ENCODE measurements around the gene DIPK1A.

DNA sequence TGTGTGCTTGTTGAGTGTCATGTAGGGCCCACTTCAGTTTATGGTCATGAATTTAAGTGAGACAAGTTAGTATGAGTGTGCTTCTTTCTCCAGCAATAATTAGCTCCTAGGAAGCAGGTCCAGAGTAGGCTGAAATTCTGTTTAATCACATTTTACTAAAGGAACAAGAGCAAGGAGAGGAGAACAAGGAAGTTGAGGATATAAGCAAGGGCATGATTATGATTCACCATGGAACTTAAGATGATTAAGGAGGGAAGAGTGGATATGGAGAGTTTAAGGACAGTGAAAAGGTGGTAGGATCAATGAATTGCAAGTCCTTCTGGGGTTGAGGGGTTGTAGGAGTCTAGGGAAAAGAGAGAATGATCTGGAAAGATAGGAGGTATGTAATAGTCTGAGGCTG is 3.1 kb upstream of the DIPK1A start:
- TF ChIP-seq CTCF (conservative IDR thresholded peaks at IDR 0.05; ENCODE audit: low read depth, low read length), result no peak
- no peak for TF ChIP-seq EZH2 (IDR thresholded peaks at IDR 0.05; ENCODE audit: low read length, unreplicated experiment)
